Measurements from ENCODE around the gene BMAL1.
A peak's percentile ranks its signal among the peaks of the same experiment; 100 is the strongest.

Gene BMAL1

GRCh38 chr11:13303668-13304649 lies 26.4 kb downstream of the BMAL1 start:
- H3K4me2 ChIP-seq (ENCODE audit: insufficient read depth, low read length), result no peak overlapping the region
- H4K20me1 ChIP-seq (ENCODE audit: insufficient read depth, low read length), result peaks cover 59% of the 10 kb centered on the region
- TF ChIP-seq CTCF (IDR thresholded peaks at IDR 0.05; ENCODE audit: borderline replicate concordance, extremely low read depth, low read length, poor library complexity, severe bottlenecking), result no peak
- TF ChIP-seq EZH2 (IDR thresholded peaks at IDR 0.05; ENCODE audit: borderline replicate concordance, low read depth, low read length, severe bottlenecking), result no peak
- ATAC-seq (ENCODE audit: insufficient read depth, low read depth), result 0 out of 3 replicates have a peak, but pooled peaks have one; percentile 45
- H3K9ac ChIP-seq (ENCODE audit: low read depth, low read length), result no peak overlapping the region
- H3K79me2 ChIP-seq (ENCODE audit: insufficient read depth, low read length), result peaks cover 60% of the 10 kb centered on the region
- peak; percentile 29 for DNase-seq
- H3K9me3 ChIP-seq (ENCODE audit: insufficient read depth, low read length, severe bottlenecking), result no peaks in the 10 kb centered on the region
- H3K36me3 ChIP-seq (ENCODE audit: insufficient read depth, low read length), result no peaks in the 10 kb centered on the region; the same call in 1 of the 2 replicates
- no peak overlapping the region for H2AFZ ChIP-seq (ENCODE audit: low read depth, low read length)
- H3K4me1 ChIP-seq (ENCODE audit: insufficient read depth, low read length), result peaks cover 5% of the 10 kb centered on the region; the same call in 1 of the 2 replicates
- H3K27me3 ChIP-seq (ENCODE audit: insufficient read depth, low read length, poor library complexity), result no peaks in the 10 kb centered on the region
- no peak overlapping the region for H3K4me3 ChIP-seq (ENCODE audit: low read depth in 1 of 2, low read length in 2 of 2)
- H3K27ac ChIP-seq (ENCODE audit: low read length), result no peak overlapping the region

- Histone ChIP-seq H3K4me1 (ENCODE audit: insufficient read depth, low read length) (peaks cover 5% of the 10 kb centered on the region; the same call in 1 of the 2 replicates), H3K9ac (ENCODE audit: low read depth, low read length) (no peak overlapping the region)
Observed at GRCh38 chr11:13304655-13305335, 27.2 kb downstream of the BMAL1 start.

GRCh38 chr11:13308704-13309103 lies 31.1 kb downstream of the BMAL1 start:
- Histone ChIP-seq H3K9me3 (ENCODE audit: insufficient read depth, low read length, severe bottlenecking) (no peaks in the 10 kb centered on the region), H2AFZ (ENCODE audit: low read depth, low read length) (no peak overlapping the region), H3K27ac (ENCODE audit: low read length) (no peak overlapping the region), H3K9ac (ENCODE audit: low read depth, low read length) (no peak overlapping the region), H3K4me1 (ENCODE audit: insufficient read depth, low read length) (peaks cover 1% of the 10 kb centered on the region; the same call in 1 of the 2 replicates), H4K20me1 (ENCODE audit: insufficient read depth, low read length) (peaks cover 53% of the 10 kb centered on the region), H3K27me3 (ENCODE audit: insufficient read depth, low read length, poor library complexity) (no peaks in the 10 kb centered on the region), H3K79me2 (ENCODE audit: insufficient read depth, low read length) (peaks cover 35% of the 10 kb centered on the region), H3K4me3 (ENCODE audit: low read depth in 1 of 2, low read length in 2 of 2) (no peak overlapping the region), H3K4me2 (ENCODE audit: insufficient read depth, low read length) (no peak overlapping the region), H3K36me3 (ENCODE audit: insufficient read depth, low read length) (no peaks in the 10 kb centered on the region)
- TF ChIP-seq CTCF (IDR thresholded peaks at IDR 0.05; ENCODE audit: borderline replicate concordance, extremely low read depth, low read length, poor library complexity, severe bottlenecking) (no peak), EZH2 (IDR thresholded peaks at IDR 0.05; ENCODE audit: borderline replicate concordance, low read depth, low read length, severe bottlenecking) (no peak)
- ATAC-seq (ENCODE audit: insufficient read depth, low read depth) (no peak), DNase-seq (no peak)

More at GRCh38 chr11:13304655-13305335, 27.2 kb downstream of the BMAL1 start:
- H4K20me1 ChIP-seq (ENCODE audit: insufficient read depth, low read length), result peaks cover 56% of the 10 kb centered on the region
- no peaks in the 10 kb centered on the region for H3K27me3 ChIP-seq (ENCODE audit: insufficient read depth, low read length, poor library complexity)
- H3K9me3 ChIP-seq (ENCODE audit: insufficient read depth, low read length, severe bottlenecking), result no peaks in the 10 kb centered on the region
- ATAC-seq (ENCODE audit: insufficient read depth, low read depth) (no peak), DNase-seq (no peak)
- H3K79me2 ChIP-seq (ENCODE audit: insufficient read depth, low read length), result peaks cover 51% of the 10 kb centered on the region
- TF ChIP-seq EZH2 (IDR thresholded peaks at IDR 0.05; ENCODE audit: borderline replicate concordance, low read depth, low read length, severe bottlenecking), result no peak
- H2AFZ ChIP-seq (ENCODE audit: low read depth, low read length), result no peak overlapping the region
- no peaks in the 10 kb centered on the region for H3K36me3 ChIP-seq (ENCODE audit: insufficient read depth, low read length)
- H3K4me3 ChIP-seq (ENCODE audit: low read depth in 1 of 2, low read length in 2 of 2), result no peak overlapping the region
- H3K4me2 ChIP-seq (ENCODE audit: insufficient read depth, low read length), result no peak overlapping the region
- H3K27ac ChIP-seq (ENCODE audit: low read length), result no peak overlapping the region

All from DND-41 (cell line).